ENCODE results near the gene ZNF778.

The ZNF778 gene

GRCh38 chr16:89217388-89218191 lies at the start of gene ZNF778:
TSS of gene ZNF778 (plus strand) at chr16:89217703. CDS start at chr16:89221128, 3,425 bp downstream.
- DNase-seq, result peak; percentile 85

GRCh38 chr16:89168381-89169189 lies 48.9 kb upstream of the ZNF778 start:
- DNase-seq, result no peak

- no peak for DNase-seq
These were observed 47.7 kb upstream of the ZNF778 start for GRCh38 chr16:89169778-89170177.

GRCh38 chr16:89170346-89171215 lies 46.9 kb upstream of the ZNF778 start:
- DNase-seq, result no peak

GRCh38 chr16:89171216-89172170 lies 46.0 kb upstream of the ZNF778 start, which contains the start of gene CDH15:
TSS of gene CDH15 (plus strand) at chr16:89171748. CDS start at chr16:89171832, 84 bp downstream.
- peak; percentile 98 for DNase-seq

GRCh38 chr16:89172171-89172527 lies 45.4 kb upstream of the ZNF778 start:
- DNase-seq, result no peak

GRCh38 chr16:89172528-89173173 lies 44.9 kb upstream of the ZNF778 start:
- no peak for DNase-seq

- DNase-seq, result no peak
These were observed 44.2 kb upstream of the ZNF778 start for GRCh38 chr16:89173174-89173921.

GRCh38 chr16:89174055-89174827 lies 43.3 kb upstream of the ZNF778 start:
- no peak for DNase-seq

- DNase-seq, result no peak
These were observed 42.6 kb upstream of the ZNF778 start for GRCh38 chr16:89174877-89175276.

GRCh38 chr16:89175280-89176146 lies 42.0 kb upstream of the ZNF778 start:
- no peak for DNase-seq

- no peak for DNase-seq
These were observed 41.3 kb upstream of the ZNF778 start for GRCh38 chr16:89176147-89176690.

- DNase-seq, result no peak
These were observed 40.8 kb upstream of the ZNF778 start for GRCh38 chr16:89176717-89177116.

GRCh38 chr16:89177501-89177900 lies 40.0 kb upstream of the ZNF778 start:
- no peak for DNase-seq

- DNase-seq, result no peak
These were observed 38.9 kb upstream of the ZNF778 start for GRCh38 chr16:89178453-89179147.

GRCh38 chr16:89179148-89179484 lies 38.4 kb upstream of the ZNF778 start:
- DNase-seq, result no peak

GRCh38 chr16:89179656-89180315 lies 37.7 kb upstream of the ZNF778 start:
- no peak for DNase-seq
